GM12878 (cell line): ENCODE measurements around the gene PDLIM5. TPM values are rescaled to one million over a fixed set of nuclear protein-coding genes. Genes with fewer than 3 reads are reported as not detected.

Experiments used
- ATAC-seq: fragments of 200-7000 bp; cut with Tn5 transposase; 3 replicates; pipeline ENCODE4 v1.9.1; 2020; ENCODE audit warnings: mild to moderate bottlenecking, moderate library complexity
- BruUV-seq: library from RNA; stranded (reverse); fragments of 400-500 nt; replicated peaks from 2 replicates; lab custom pipeline; 2021; lab: Mats Ljungman, UMichigan
- CTCF ChIA-PET: fragments of 300-600 bp; sonication (Branson Sonifier 250); formaldehyde crosslinking; extraction: SDS; loops from one replicate; lab custom pipeline; 2021; ENCODE audit warnings: inconsistent platforms; lab: Yijun Ruan, JAX
- POLR2A ChIA-PET: fragments of 350-600 bp; formaldehyde crosslinking; extraction: SDS; loops from one replicate; lab custom pipeline; 2021; ENCODE audit warnings: inconsistent platforms; lab: Charles Lee
- RAD21 ChIA-PET: fragments of 300-600 bp; sonication (Branson Sonifier 250); formaldehyde crosslinking; loops from one replicate; lab custom pipeline; 2023; ENCODE audit warnings: antibody characterized with exemption; ENCODE audit not compliant: unreplicated experiment; lab: Charles Lee
- SMC1A ChIA-PET: fragments of 300-600 bp; sonication (Branson Sonifier 250); formaldehyde crosslinking; loops from one replicate; lab custom pipeline; 2023; ENCODE audit not compliant: unreplicated experiment, uncharacterized antibody; lab: Charles Lee
- DNase-seq: peaks from one replicate; pipeline ENCODE4 v3.0.0-alpha.2; 2011; ENCODE audit warnings: low read depth, low spot score
- FAIRE-seq: peaks from 3 replicates; lab custom pipeline; 2011; peaks lifted over from hg19 to GRCh38; lab: Jason Lieb, UNC
- H2AFZ ChIP-seq: 2 replicates; pipeline ENCODE4 v1.6.0; 2011; ENCODE audit warnings: low read depth, low read length, control low read depth; ENCODE audit not compliant: control insufficient read depth
- H3K27ac ChIP-seq: 2 replicates; pipeline ENCODE4 v1.5.1; 2011; ENCODE audit warnings: control low read depth; ENCODE audit not compliant: control insufficient read depth, insufficient read depth
- H3K27me3 ChIP-seq, 2 experiments: replicated peaks in 1 of 2; 2 replicates each; pipeline versions ENCODE4 v1.6.0 to v1.6.1; 2011; ENCODE audit warnings: low read length in 1 of 2; ENCODE audit not compliant: control insufficient read depth in 2 of 2, insufficient read depth in 2 of 2
- H3K36me3 ChIP-seq, 2 experiments: 2 replicates each; pipeline ENCODE4 v1.5.1; 2011; ENCODE audit warnings: low read length in 1 of 2; ENCODE audit not compliant: control insufficient read depth in 2 of 2, insufficient read depth in 2 of 2
- H3K4me1 ChIP-seq: 2 replicates; pipeline ENCODE4 v1.6.1; 2011; ENCODE audit warnings: mild to moderate bottlenecking, low read length, moderate library complexity, mixed read lengths; ENCODE audit not compliant: control insufficient read depth, insufficient read depth
- H3K4me2 ChIP-seq: 2 replicates; pipeline ENCODE4 v1.6.0; 2011; ENCODE audit warnings: control low read depth; ENCODE audit not compliant: control insufficient read depth, insufficient read depth
- H3K4me3 ChIP-seq: fragments of 200-600 bp; sonication (generic); 2 replicates; pipeline ENCODE4 v1.5.1; 2016
- H3K79me2 ChIP-seq: 2 replicates; pipeline ENCODE4 v1.6.0; 2011; ENCODE audit warnings: low read length; ENCODE audit not compliant: control insufficient read depth, insufficient read depth
- H3K9ac ChIP-seq: 2 replicates; pipeline ENCODE4 v1.8.0; 2011; ENCODE audit warnings: low read length, control low read depth, mixed read lengths; ENCODE audit not compliant: control insufficient read depth, insufficient read depth
- H3K9me3 ChIP-seq: replicated peaks from 3 replicates; pipeline ENCODE4 v1.5.1; 2011; ENCODE audit warnings: mild to moderate bottlenecking, low read length; ENCODE audit not compliant: control insufficient read depth, insufficient read depth
- H4K20me1 ChIP-seq: 2 replicates; pipeline ENCODE4 v1.6.0; 2011; ENCODE audit not compliant: control insufficient read depth, insufficient read depth
- ASH2L ChIP-seq: fragments of 300-600, 200-600 bp; sonication (generic); IDR thresholded peaks from 2 replicates; pipeline ENCODE4 v1.6.1; 2017; ENCODE audit warnings: low read depth, mild to moderate bottlenecking, borderline replicate concordance
- BCL11A ChIP-seq: IDR thresholded peaks from 2 replicates; pipeline ENCODE4 v1.6.1; 2011; ENCODE audit warnings: low read depth, low read length
- BCL3 ChIP-seq: IDR thresholded peaks from 2 replicates; pipeline ENCODE4 v1.6.1; 2011; ENCODE audit warnings: borderline replicate concordance, low read depth, mild to moderate bottlenecking, moderate library complexity, low read length; ENCODE audit not compliant: insufficient read depth, poor library complexity, severe bottlenecking
- ESRRA ChIP-seq: IDR thresholded peaks from 2 replicates; pipeline ENCODE4 v1.6.1; 2012; ENCODE audit warnings: mild to moderate bottlenecking, low read length, improper control_type of control experiment
- IRF4 ChIP-seq: IDR thresholded peaks from 2 replicates; pipeline ENCODE4 v1.6.1; 2011; ENCODE audit warnings: low read depth, low read length
- KAT2A ChIP-seq: conservative IDR thresholded peaks from 2 replicates; pipeline ENCODE4 v1.6.1; 2011; ENCODE audit warnings: low read depth, low read length; ENCODE audit not compliant: control insufficient read depth
- MEF2A ChIP-seq: IDR thresholded peaks from 2 replicates; pipeline ENCODE4 v1.6.1; 2011; ENCODE audit warnings: low read depth, mild to moderate bottlenecking, low read length, moderate library complexity; ENCODE audit not compliant: insufficient read depth
- PML ChIP-seq: IDR thresholded peaks from 2 replicates; pipeline ENCODE4 v1.6.1; 2012; ENCODE audit warnings: low read length, inconsistent platforms
- RCOR1 ChIP-seq: conservative IDR thresholded peaks from 2 replicates; pipeline ENCODE4 v1.6.1; 2012; ENCODE audit warnings: low read depth, low read length, improper control_type of control experiment
- SKIL ChIP-seq: fragments of 450-650 bp; IDR thresholded peaks from 2 replicates; pipeline ENCODE4 v1.6.1; 2017; ENCODE audit warnings: mild to moderate bottlenecking, low read depth, inconsistent platforms; ENCODE audit not compliant: poor library complexity, severe bottlenecking
- STAT1 ChIP-seq: fragments of 450-650 bp; conservative IDR thresholded peaks from 2 replicates; pipeline ENCODE4 v1.6.1; 2014; ENCODE audit warnings: antibody characterized with exemption, mild to moderate bottlenecking
- TCF12 ChIP-seq: IDR thresholded peaks from 2 replicates; pipeline ENCODE4 v1.6.1; 2011; ENCODE audit warnings: low read depth, mild to moderate bottlenecking, low read length
- TCF3 ChIP-seq: IDR thresholded peaks from 2 replicates; pipeline ENCODE4 v1.6.1; 2012; ENCODE audit warnings: low read depth, mild to moderate bottlenecking, low read length, borderline replicate concordance; ENCODE audit not compliant: insufficient read depth
- ZZZ3 ChIP-seq: IDR thresholded peaks from 2 replicates; pipeline ENCODE4 v1.6.1; 2011; ENCODE audit warnings: low read depth; ENCODE audit not compliant: control insufficient read depth, insufficient read length
- WGBS: methylation state at CpG from one replicate; pipeline ENCODE4 v1.1.6; 2016; ENCODE audit warnings: low lambda C conversion rate; ENCODE audit not compliant: insufficient replicate concordance, insufficient coverage; ENCODE audit errors: missing lambda C conversion rate; 5-methylcytosine and 5-hydroxymethylcytosine counted together
- in situ Hi-C: fragments of 300-500 bp; cut with MboI; formaldehyde crosslinking; loops from 9 replicates; pipeline ENCODE4 v1.14.3; 2018; ENCODE audit warnings: mixed read lengths
- intact Hi-C: fragments of 100-400 bp; cut with micrococcal nuclease; formaldehyde crosslinking; loops from one replicate; pipeline ENCODE4 v1.14.2; 2022; ENCODE audit not compliant: unreplicated experiment
- polyA plus RNA-seq, 11 experiments: library from polyadenylated mRNA; depleted of rRNA in 4 of 11; unstranded in 6 of 11; stranded (reverse) in 5 of 11; fragments of >200 nt; fragmentation: Nextera tagmentation in 4 of 11; fragmentation: Illumina TruSeq in 1 of 11; extraction: Ambion mirVana in 4 of 11; extraction: Trizol in 1 of 11; gene quantifications; 1 replicate in 1 of 11; 2 replicates in 10 of 11; pipeline versions ENCODE4 v1.2.1 to v1.2.3, GENCODE V29; 2011 to 2016; ENCODE audit warnings: inconsistent platforms in 2 of 11, missing spikeins in 2 of 11, low read depth in 1 of 11
- total RNA-seq, 4 experiments: library from RNA; depleted of rRNA in 3 of 4; stranded (reverse); fragments of >200 nt in 3 of 4; fragmentation: Illumina TruSeq in 1 of 4; extraction: Trizol in 1 of 4; gene quantifications; 2 replicates each; pipeline versions ENCODE4 v1.2.1 to v1.2.3, GENCODE V29; 2013 to 2021
- TF ChIP-seq, protein P1 (sequence below): IDR thresholded peaks from 2 replicates; pipeline ENCODE4 v1.6.1; 2012; ENCODE audit warnings: mild to moderate bottlenecking, low read depth, low read length

The PDLIM5 gene
- total and polyA plus RNA-seq, 10 of the 15 experiments (the other 5 are each of a cell fraction or from before 2014, with no cell fraction given): 10.0 to 52.9 (median 20.7) TPM

GRCh38 chr4:94517492-94517891, 65.8 kb downstream of the PDLIM5 start:
- no peaks in the 10 kb centered on the region for H3K79me2 ChIP-seq
- no peak overlapping the region for H2AFZ ChIP-seq
- intact Hi-C loops: loop anchor here (5.0 kb wide), 1 partner anchor 65 kb away; the partner anchor contains the start of gene PDLIM5
- H3K36me3 ChIP-seq: no peaks in the 10 kb centered on the region
- in situ Hi-C loops: no loop called here
- ATAC-seq: no peak
- no TSS peak for BruUV-seq
- no peak overlapping the region for H3K9ac ChIP-seq
- no peak for FAIRE-seq
- DNase-seq: no peak
- WGBS: 96% methylated on average over 1 of the region's 1 CpG
- ChIA-PET POLR2A (interaction anchor here (1.1 kb wide), 1 partner anchor 64 kb away, joined by 5 read pairs; no protein-coding TSS in a partner anchor), SMC1A (interaction anchor here (0.8 to 1.0 kb wide), 2 partner anchors 20 to 62 kb away, joined by 3 to 4 read pairs; no protein-coding TSS in a partner anchor), CTCF (no interaction called here), RAD21 (interaction anchor here (0.9 kb wide), 1 partner anchor 66 kb away, joined by 4 read pairs; no protein-coding TSS in a partner anchor)
- no peaks in the 10 kb centered on the region for H3K9me3 ChIP-seq
- no peak overlapping the region for H3K4me3 ChIP-seq
- H3K27me3 ChIP-seq: no peaks in the 10 kb centered on the region
- TF ChIP-seq, protein P1, sequence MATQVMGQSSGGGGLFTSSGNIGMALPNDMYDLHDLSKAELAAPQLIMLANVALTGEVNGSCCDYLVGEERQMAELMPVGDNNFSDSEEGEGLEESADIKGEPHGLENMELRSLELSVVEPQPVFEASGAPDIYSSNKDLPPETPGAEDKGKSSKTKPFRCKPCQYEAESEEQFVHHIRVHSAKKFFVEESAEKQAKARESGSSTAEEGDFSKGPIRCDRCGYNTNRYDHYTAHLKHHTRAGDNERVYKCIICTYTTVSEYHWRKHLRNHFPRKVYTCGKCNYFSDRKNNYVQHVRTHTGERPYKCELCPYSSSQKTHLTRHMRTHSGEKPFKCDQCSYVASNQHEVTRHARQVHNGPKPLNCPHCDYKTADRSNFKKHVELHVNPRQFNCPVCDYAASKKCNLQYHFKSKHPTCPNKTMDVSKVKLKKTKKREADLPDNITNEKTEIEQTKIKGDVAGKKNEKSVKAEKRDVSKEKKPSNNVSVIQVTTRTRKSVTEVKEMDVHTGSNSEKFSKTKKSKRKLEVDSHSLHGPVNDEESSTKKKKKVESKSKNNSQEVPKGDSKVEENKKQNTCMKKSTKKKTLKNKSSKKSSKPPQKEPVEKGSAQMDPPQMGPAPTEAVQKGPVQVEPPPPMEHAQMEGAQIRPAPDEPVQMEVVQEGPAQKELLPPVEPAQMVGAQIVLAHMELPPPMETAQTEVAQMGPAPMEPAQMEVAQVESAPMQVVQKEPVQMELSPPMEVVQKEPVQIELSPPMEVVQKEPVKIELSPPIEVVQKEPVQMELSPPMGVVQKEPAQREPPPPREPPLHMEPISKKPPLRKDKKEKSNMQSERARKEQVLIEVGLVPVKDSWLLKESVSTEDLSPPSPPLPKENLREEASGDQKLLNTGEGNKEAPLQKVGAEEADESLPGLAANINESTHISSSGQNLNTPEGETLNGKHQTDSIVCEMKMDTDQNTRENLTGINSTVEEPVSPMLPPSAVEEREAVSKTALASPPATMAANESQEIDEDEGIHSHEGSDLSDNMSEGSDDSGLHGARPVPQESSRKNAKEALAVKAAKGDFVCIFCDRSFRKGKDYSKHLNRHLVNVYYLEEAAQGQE: no peak
- TF ChIP-seq IRF4: no peak
- no peak for TF ChIP-seq KAT2A
- no peak for TF ChIP-seq ESRRA
- TF ChIP-seq TCF3: no peak
- TF ChIP-seq TCF12: no peak
- no peak for TF ChIP-seq RCOR1
- TF ChIP-seq ASH2L: no peak
- no peak for TF ChIP-seq STAT1
- no peak for TF ChIP-seq BCL3
- TF ChIP-seq MEF2A: no peak
- no peak for TF ChIP-seq BCL11A
- TF ChIP-seq SKIL: no peak
- no peak for TF ChIP-seq ZZZ3
- TF ChIP-seq PML: no peak
- H3K4me1 ChIP-seq: peaks cover 17% of the 10 kb centered on the region
- H3K4me2 ChIP-seq: no peak overlapping the region
- H3K27ac ChIP-seq: no peak overlapping the region
- H4K20me1 ChIP-seq: no peaks in the 10 kb centered on the region
